GM18861 (cell line): Measurements from ENCODE around the gene HNRNPA1.

Experiments
- ATAC-seq: cut with Tn5 transposase; IDR thresholded peaks from one replicate; pipeline ENCODE4 v1.9.1; 2021; ENCODE audit not compliant: unreplicated experiment

Gene HNRNPA1

GRCh38 chr12:54333420-54334034 is 53.0 kb downstream of the HNRNPA1 start:
- no peak for ATAC-seq
